Measurements from ENCODE around the gene FTO.

FTO gene

DNA sequence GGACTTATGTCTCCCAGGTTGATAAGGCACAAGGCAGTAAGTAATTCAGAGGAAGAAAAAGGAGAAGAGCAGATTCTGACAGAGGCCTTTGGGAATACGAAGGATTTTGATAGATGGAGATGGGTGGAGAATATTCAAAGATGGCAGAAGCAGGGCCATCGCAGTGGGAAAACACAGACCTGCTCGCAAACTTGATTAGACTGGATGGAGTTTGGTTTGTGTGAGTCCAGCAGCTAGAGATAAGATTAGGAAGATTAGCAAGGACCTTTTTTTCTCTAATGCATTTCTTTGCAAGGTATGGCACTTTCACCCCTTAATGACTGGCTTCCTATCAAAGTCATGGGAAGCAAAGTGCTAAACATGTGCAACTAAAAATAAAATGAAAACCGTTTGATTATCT is 196.7 kb downstream of the FTO start:
- no peak overlapping the region for H3K4me3 ChIP-seq (ENCODE audit: low read depth, low read length)
- H3K4me1 ChIP-seq = no peaks in the 10 kb centered on the region
- no peaks in the 10 kb centered on the region for H3K27me3 ChIP-seq (ENCODE audit: control insufficient read depth, insufficient read depth, low read length)
- no peak overlapping the region for H3K27ac ChIP-seq
- no peak overlapping the region for H3K9ac ChIP-seq
- no peaks in the 10 kb centered on the region for H3K9me3 ChIP-seq (ENCODE audit: control insufficient read depth, low read length)
- H3K36me3 ChIP-seq (ENCODE audit: control insufficient read depth, insufficient read depth, low read length) = no peaks in the 10 kb centered on the region
- peaks cover 12% of the 10 kb centered on the region for H3K79me2 ChIP-seq
- no peak overlapping the region for H3K4me2 ChIP-seq (ENCODE audit: low read length)
- TF ChIP-seq, protein P1, sequence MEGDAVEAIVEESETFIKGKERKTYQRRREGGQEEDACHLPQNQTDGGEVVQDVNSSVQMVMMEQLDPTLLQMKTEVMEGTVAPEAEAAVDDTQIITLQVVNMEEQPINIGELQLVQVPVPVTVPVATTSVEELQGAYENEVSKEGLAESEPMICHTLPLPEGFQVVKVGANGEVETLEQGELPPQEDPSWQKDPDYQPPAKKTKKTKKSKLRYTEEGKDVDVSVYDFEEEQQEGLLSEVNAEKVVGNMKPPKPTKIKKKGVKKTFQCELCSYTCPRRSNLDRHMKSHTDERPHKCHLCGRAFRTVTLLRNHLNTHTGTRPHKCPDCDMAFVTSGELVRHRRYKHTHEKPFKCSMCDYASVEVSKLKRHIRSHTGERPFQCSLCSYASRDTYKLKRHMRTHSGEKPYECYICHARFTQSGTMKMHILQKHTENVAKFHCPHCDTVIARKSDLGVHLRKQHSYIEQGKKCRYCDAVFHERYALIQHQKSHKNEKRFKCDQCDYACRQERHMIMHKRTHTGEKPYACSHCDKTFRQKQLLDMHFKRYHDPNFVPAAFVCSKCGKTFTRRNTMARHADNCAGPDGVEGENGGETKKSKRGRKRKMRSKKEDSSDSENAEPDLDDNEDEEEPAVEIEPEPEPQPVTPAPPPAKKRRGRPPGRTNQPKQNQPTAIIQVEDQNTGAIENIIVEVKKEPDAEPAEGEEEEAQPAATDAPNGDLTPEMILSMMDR (IDR thresholded peaks at IDR 0.05) = no peak
- no peak overlapping the region for H2AFZ ChIP-seq

DNA sequence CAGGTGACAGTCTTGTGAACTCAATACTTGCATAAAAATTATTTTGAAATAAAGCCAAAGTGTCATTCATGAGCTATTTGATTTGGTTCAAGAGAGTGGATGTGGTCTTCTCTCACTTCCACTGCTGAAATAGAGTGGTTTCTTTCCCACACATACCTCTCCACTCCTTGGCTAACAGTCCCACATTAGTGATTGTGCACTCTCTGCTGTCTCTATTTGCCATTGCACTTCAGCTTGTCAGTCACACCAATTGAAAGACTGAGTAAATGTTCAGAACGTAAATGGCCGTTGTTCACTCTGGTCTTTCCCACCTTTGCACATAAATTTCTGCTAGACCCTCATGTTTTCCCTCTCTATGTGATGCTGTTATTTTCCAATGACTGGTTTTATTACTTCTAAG is 197.5 kb downstream of the FTO start:
- H3K4me2 ChIP-seq (ENCODE audit: low read length) = no peak overlapping the region
- H3K9ac ChIP-seq = no peak overlapping the region
- peaks cover 12% of the 10 kb centered on the region for H3K79me2 ChIP-seq
- H3K27me3 ChIP-seq (ENCODE audit: control insufficient read depth, insufficient read depth, low read length) = no peaks in the 10 kb centered on the region
- no peaks in the 10 kb centered on the region for H3K9me3 ChIP-seq (ENCODE audit: control insufficient read depth, low read length)
- TF ChIP-seq, protein P1 (IDR thresholded peaks at IDR 0.05) = no peak
- H2AFZ ChIP-seq = no peak overlapping the region
- H3K4me1 ChIP-seq = no peaks in the 10 kb centered on the region
- H3K36me3 ChIP-seq (ENCODE audit: control insufficient read depth, insufficient read depth, low read length) = no peaks in the 10 kb centered on the region
- no peak overlapping the region for H3K4me3 ChIP-seq (ENCODE audit: low read depth, low read length)
- H3K27ac ChIP-seq = no peak overlapping the region

DNA sequence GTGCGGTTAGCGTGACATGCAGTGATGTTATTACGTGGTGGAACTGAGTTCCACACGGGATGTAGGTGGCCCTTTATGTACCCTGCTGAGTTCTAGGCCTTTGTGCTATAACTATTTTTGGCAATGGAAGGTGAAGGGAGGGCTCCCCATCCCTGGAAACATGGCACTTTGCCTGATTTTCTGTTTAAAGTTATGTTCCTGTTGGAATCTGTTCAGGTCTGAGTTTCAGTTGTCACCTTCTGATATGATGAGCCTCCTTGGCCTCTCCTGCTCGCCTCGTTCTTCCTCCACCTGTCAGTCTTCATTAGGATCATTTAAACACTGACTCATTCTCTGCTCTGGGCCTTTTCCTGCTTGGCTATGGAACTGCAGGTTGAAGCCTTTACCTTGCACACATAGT is 200.6 kb downstream of the FTO start:
- Histone ChIP-seq H3K4me3 (ENCODE audit: low read depth, low read length) (no peak overlapping the region), H3K27me3 (ENCODE audit: control insufficient read depth, insufficient read depth, low read length) (no peaks in the 10 kb centered on the region)
- TF ChIP-seq, protein P1 (IDR thresholded peaks at IDR 0.05) = no peak

GRCh38 chr16:53905028-53905427 is 201.1 kb downstream of the FTO start:
- Histone ChIP-seq H3K4me3 (ENCODE audit: low read depth, low read length) (no peak overlapping the region), H3K27me3 (ENCODE audit: control insufficient read depth, insufficient read depth, low read length) (no peaks in the 10 kb centered on the region), H3K36me3 (ENCODE audit: control insufficient read depth, insufficient read depth, low read length) (no peaks in the 10 kb centered on the region), H3K9ac (no peak overlapping the region), H3K79me2 (peaks cover 12% of the 10 kb centered on the region), H3K27ac (no peak overlapping the region), H3K9me3 (ENCODE audit: control insufficient read depth, low read length) (no peaks in the 10 kb centered on the region), H3K4me1 (peaks cover 11% of the 10 kb centered on the region), H2AFZ (no peak overlapping the region), H3K4me2 (ENCODE audit: low read length) (no peak overlapping the region)
- TF ChIP-seq, protein P1 (IDR thresholded peaks at IDR 0.05) = no peak

More for the DNA sequence above, 200.6 kb downstream of the FTO start:
- peaks cover 12% of the 10 kb centered on the region for H3K79me2 ChIP-seq
- H3K36me3 ChIP-seq (ENCODE audit: control insufficient read depth, insufficient read depth, low read length) = no peaks in the 10 kb centered on the region
- H3K27ac ChIP-seq = no peak overlapping the region
- H2AFZ ChIP-seq = no peak overlapping the region
- peaks cover 11% of the 10 kb centered on the region for H3K4me1 ChIP-seq
- no peak overlapping the region for H3K9ac ChIP-seq
- no peak overlapping the region for H3K4me2 ChIP-seq (ENCODE audit: low read length)
- no peaks in the 10 kb centered on the region for H3K9me3 ChIP-seq (ENCODE audit: control insufficient read depth, low read length)

- Histone ChIP-seq H2AFZ (no peak overlapping the region), H3K4me1 (peaks cover 11% of the 10 kb centered on the region), H3K4me3 (ENCODE audit: low read depth, low read length) (no peak overlapping the region), H3K79me2 (peaks cover 11% of the 10 kb centered on the region), H3K27ac (no peak overlapping the region), H3K4me2 (ENCODE audit: low read length) (no peak overlapping the region), H3K9me3 (ENCODE audit: control insufficient read depth, low read length) (no peaks in the 10 kb centered on the region), H3K36me3 (ENCODE audit: control insufficient read depth, insufficient read depth, low read length) (no peaks in the 10 kb centered on the region), H3K9ac (no peak overlapping the region), H3K27me3 (ENCODE audit: control insufficient read depth, insufficient read depth, low read length) (no peaks in the 10 kb centered on the region)
- TF ChIP-seq, protein P1 (IDR thresholded peaks at IDR 0.05) = no peak
These were observed 204.8 kb downstream of the FTO start for GRCh38 chr16:53908731-53909130.

Measured in parathyroid adenoma (tissue), 2 donors.